Epithelial cell of proximal tubule (primary cell): ENCODE data around the gene PAGE4. TPM values are rescaled to one million over a fixed set of nuclear protein-coding genes. Genes with fewer than 3 reads are reported as not detected.

Experiments used
- DNase-seq: peaks from one replicate; pipeline ENCODE4 v3.0.0-alpha.2; 2011; ENCODE audit warnings: low read depth
- H3K4me3 ChIP-seq: 2 replicates; pipeline ENCODE4 v1.5.1; 2011; ENCODE audit warnings: low read depth, mild to moderate bottlenecking, low read length
- CTCF ChIP-seq: conservative IDR thresholded peaks from 2 replicates; pipeline ENCODE4 v1.5.1; 2012; ENCODE audit warnings: low read depth, mild to moderate bottlenecking, low read length
- total RNA-seq: library from RNA; depleted of rRNA; stranded (reverse); fragments of >200 nt; gene quantifications from 2 replicates; pipeline ENCODE4 v1.2.3, GENCODE V29; 2015

Gene PAGE4
- total RNA-seq, 1 donor from 2014 or later: not detected

DNA sequence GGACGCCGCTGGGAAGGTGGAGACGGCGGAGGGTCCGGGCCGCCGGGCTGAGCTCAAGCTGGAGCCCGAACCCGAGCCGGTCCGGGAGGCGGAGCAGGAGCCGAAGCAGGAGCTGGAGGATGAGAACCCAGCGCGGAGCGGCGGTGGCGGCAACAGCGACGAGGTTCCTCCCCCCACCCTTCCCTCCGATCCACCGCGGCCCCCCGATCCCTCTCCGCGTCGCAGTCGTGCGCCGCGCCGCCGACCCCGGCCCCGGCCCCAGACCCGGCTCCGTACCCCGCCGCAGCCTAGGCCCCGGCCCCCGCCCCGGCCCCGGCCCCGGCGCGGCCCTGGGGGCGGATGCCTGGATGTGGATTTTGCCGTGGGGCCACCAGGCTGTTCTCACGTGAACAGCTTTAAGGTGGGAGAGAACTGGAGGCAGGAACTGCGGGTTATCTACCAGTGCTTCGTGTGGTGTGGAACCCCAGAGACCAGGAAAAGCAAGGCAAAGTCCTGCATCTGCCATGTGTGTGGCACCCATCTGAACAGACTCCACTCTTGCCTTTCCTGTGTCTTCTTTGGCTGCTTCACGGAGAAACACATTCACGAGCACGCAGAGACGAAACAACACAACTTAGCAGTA, 50.7 kb downstream of the PAGE4 start:
- no peak for TF ChIP-seq CTCF
- DNase-seq: no peak
- peak overlapping the region; percentile 58 for H3K4me3 ChIP-seq

GRCh38 chrX:49880668-49881067, 51.6 kb downstream of the PAGE4 start:
- no peak for TF ChIP-seq CTCF
- no peak for DNase-seq
- H3K4me3 ChIP-seq: no peak overlapping the region

Other genes with a start within 250 kb of the PAGE4 start
- gene GAGE12H, start 249.4 kb upstream of the PAGE4 start, total RNA-seq: not detected in 2 replicates
- not detected in 2 replicates for gene GAGE2A, start 239.8 kb upstream of the PAGE4 start, total RNA-seq
- gene GAGE1, start 230.3 kb upstream of the PAGE4 start, total RNA-seq: not detected in 2 replicates
- not detected in 2 replicates for gene PAGE1, start 133.3 kb upstream of the PAGE4 start, total RNA-seq
- gene USP27X, start 50.2 kb downstream of the PAGE4 start, total RNA-seq: 1.8 and 2.7 TPM in 2 replicates
- 3.3 and 5.6 TPM in 2 replicates for gene CLCN5, start 93.3 kb downstream of the PAGE4 start, total RNA-seq